ENCODE results near the gene C11orf21.
"Not testable (repeated sequence)": the region's sequence is repeated elsewhere in the genome, so short reads cannot be mapped to it uniquely, and the experiment has no call there.

The C11orf21 gene

DNA sequence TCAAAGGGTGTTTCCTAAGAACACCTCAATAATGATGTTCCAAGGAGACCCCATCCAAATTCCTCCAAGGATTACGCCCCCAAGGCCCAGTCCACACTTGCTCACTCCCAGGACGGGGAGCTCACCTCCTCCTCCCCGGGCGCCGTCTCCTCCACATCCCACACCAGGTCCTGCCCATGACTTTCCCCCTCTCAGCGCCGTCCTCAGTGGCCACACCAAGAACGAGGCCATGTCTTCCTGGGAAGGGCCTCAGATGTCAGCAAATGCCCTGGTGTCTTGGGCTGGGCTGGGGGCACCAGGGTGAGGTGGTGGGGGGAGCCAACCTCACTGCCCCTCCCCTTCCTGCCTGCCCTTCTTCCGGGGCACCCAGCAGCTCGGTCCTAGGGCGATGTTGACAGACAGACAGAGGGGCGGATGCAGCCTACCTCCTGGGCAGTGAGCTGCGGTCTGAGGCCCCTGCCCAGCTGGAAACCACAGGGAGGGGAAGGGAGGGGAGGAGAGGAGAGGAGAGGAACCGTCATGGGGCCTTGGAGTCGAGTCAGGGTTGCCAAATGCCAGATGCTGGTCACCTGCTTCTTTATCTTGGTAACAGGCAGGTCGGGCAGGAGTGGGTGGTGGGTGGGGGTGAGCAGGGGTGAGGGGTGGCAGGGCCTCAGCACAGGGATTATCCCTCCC is at the start of gene C11orf21, which contains the start of gene TSPAN32:
Gene C11orf21 (minus strand): TSS at position 288 of the 675 bp plus-strand sequence. CDS start 110 bp downstream, at position 178.
Gene TSPAN32 (plus strand): TSS at position 383 of the 675 bp plus-strand sequence. CDS start 137 bp downstream, at position 520.
- DNase-seq = peak; percentile 76

DNA sequence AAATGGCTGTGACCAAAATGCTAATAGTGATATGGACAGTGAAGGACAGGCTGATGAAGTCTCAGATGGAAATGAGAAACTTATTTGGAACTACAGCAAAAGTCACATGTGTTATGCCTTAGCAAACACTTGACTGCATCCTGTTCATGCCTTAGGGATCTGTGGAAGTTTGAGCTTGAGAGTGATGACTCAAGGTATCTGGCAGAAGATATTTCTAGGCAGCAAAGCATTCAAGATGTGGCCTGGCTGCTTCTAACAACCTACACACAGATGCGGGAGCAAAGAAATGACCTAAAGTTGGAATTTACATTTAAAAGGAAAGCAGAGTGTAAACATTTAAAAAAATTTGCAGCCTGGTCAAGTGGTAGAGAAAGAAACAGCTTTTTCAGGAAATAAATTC is 47.3 kb upstream of the C11orf21 start:
- DNase-seq = no peak

DNA sequence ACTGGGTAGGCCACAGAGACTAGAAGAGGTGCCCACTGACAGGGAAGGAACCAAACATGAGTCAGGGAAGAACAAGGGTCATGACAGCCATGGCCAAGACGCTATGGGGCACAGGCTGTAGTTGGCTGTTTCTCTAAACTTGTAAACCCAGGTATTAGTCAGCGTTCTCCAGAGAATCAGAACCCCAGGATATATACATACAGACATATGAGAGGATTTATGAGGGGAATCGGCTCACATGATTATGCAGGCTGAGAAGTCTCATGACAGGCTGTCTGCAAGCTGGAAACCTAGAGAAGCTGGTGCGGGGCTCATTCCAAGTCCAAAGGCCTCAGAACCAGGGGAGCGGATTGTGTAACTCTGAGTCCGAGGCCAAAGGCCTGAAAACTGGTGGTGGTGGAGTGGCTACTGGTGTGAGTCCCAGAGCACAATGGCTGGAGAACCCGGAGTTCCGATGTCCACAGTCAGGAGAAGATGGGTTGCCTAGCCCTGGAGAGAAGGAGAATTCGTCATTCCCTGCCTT is 45.7 kb upstream of the C11orf21 start:
- DNase-seq = no peak

DNA sequence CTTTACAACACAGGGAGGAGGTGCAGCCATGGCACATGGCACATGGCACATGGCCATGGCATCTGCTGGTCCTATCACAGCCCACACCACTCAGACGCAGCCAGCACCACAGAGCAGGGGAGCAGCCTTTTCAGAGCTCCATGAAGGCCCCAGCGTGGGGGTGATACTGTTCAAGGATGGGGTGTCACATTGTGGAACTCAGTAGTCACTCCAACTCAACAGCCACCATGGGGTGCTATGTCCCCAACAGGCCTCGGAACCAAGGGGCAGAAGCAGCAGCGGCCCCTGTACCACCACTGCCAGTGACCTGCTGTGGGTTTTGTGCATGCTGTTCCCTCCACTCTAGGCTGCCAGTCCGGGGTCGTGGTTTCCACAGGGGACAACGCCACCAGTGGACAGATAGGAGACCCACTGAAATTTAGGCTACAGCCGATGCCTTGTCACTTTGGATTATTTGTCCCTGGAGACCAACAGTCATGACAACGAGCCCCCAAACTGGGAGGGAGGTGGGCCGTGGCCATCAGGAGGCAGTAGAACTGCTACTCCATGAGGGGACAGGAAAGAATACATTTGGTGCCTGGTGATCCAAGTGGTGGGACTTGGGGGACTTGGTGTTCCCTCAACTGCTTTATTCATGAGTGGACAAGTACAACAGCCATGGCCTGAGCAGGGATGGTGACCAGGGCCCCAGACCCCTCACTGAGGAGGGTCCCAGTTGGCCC is 45.0 kb upstream of the C11orf21 start:
- DNase-seq = no peak

DNA sequence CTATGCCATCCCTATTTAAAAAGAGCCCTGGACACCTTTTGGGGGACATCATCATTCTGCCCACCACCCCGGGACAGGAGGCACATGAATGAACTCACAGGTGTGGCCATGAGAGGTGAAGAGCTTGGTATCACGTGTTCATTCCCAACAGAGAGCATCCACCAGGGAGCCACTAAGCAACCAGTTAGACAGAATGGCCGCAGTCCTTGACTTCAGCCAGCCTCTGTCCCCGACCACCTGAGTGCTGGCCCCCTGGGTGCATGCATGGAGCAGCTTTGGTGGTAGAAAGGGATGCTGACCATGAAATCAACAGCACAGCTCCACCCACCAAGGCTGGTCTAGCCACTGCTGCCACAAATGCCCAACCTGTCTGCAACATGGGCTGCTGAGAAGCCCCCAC is 44.3 kb upstream of the C11orf21 start:
- DNase-seq = no peak

DNA sequence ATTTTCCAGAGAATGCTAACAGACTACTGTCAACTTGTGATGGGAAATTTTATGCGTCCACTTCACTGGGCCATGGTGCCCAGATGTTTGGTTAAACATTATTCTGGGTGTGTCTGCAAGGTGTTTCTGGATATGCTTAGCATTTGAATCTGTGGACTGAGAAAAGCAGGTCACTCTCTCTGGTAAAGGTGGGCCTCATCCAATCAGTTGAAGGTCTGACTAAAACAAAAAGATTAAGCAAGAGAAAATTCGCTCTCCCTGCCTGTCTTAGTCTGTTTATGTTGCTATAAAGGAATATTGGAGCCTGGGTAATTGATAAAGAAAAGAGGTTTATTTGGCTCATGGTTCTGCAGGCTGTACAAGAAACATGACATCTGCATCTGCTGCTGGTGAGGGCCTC is 43.3 kb upstream of the C11orf21 start:
- no peak for DNase-seq

DNA sequence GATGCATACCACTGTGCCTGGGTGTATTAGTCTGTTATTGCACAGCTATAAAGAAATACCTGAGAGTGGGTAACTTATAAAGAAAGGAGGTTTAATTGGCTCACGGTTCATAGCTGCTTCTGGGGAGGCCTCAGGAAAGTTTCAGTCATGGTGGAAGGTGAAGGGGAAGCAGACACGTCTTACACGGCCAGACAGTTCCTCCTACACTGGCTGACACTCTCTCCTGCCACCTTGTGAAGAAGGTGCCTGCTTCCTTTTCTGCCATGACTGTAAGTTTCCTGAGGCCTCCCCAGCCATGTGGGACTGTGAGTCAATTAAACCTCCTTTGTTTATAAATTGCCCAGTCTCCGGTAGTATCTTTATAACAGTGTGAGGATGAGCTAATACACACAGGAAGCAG is 41.8 kb upstream of the C11orf21 start:
- no peak for DNase-seq

DNA sequence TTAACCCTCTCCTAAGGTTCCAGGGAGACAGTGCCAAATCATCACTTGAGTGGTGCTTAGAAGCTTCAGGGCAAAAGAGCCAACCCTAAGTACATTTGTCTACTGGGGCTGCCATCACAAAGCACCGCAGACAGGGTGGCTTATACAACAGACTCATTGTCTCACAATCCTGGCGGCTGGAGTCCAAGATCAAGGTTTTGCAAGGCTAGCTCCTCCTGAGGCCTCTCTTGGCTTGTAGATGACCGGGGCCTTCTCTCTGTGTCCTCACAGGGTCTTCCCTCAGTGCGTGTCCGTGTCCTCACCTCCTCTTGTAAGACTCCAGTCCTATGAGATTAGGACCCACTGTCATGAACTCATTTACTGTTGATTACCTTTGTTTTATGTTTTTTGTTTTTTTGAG is 41.3 kb upstream of the C11orf21 start:
- DNase-seq = no peak

DNA sequence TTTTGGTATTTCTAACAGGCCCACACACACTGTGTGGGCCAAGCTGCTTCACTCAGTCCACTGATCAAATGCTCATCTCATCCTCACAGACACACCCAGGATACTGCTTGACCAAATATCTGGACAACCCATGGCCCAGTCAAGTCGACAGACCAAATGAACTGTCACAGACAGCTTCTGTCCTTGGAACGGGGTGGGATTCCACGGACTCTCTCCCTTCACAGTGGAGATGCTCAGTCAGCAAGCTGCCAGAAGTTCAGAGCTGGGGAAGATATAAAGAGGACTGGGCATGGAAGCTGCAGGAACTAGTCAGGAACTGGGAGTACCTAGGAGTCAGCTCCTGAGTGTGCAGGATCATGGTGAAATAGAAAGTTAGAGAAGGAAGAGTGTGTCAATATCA is 40.8 kb upstream of the C11orf21 start:
- DNase-seq = no peak

DNA sequence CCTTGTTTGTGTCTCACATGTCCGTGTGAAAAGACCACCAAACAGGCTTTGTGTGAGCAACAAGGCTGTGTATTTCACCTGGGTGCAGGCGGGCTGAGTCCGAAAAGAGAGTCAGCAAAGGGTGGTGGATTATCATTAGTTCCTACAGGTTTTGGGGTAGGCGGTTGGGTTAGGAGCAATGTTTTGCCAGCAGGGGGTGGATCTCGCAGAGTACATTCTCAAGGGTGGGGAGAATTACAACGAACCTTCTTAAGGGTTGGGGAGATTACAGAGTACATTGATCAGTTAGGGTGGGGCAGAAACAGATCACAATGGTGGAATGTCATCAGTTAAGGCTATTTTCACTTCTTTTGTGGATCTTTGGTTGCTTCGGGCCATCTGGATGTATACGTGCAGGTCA is 37.0 kb upstream of the C11orf21 start:
- not testable (repeated sequence) for DNase-seq

DNA sequence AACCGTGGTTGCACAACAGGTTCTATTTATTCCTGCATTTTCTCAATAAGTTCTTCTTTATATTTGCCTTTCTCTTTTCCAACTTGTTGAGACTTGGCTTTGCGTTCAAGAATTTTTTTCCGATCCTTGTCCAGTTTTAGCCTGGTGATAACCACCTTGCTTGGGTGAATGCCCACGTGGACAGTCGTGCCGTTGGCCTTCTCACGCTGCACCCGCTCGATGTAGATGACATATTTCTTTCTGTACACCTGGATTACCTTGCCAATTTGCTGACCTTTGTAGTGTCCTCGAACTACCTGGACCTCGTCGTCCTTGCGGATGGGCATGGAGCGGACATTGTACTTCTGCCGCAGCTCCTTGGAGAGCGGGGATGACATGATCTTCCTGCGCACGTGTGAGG is 33.6 kb upstream of the C11orf21 start:
- DNase-seq = not testable (repeated sequence)

DNA sequence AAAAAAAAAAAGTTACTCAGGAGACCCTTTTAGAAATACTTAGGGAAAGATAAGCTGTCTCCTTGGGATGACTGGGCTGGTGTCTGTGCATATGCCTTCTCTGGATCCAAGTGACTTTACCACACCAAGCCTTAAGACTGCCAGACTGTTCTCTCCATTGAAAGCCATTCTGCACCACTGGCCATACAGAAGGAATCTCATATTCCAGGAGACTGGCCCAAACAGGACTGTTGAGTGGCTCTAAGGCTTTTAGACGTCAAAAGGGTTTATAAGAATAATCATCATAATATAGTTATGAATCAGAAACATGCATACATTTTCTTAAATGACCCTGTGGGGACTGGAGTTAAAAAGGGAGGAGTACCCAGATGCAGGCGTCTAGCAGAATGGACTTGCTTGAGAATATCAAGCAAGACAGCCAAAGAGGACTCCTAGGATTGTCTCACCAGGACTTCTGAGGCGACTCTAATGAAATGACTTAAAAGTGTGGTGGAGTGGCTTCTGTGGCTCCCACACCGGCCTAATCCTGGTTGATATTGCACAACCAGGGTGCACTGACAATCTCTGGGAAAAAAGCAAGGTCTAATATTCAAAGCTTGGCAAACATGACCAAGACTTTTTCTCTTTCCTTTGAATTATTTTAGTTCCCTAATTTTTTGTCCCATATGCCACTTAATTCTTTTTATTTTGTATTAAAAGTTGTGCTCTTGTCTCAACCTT is 31.9 kb upstream of the C11orf21 start:
- not testable (repeated sequence) for DNase-seq

DNA sequence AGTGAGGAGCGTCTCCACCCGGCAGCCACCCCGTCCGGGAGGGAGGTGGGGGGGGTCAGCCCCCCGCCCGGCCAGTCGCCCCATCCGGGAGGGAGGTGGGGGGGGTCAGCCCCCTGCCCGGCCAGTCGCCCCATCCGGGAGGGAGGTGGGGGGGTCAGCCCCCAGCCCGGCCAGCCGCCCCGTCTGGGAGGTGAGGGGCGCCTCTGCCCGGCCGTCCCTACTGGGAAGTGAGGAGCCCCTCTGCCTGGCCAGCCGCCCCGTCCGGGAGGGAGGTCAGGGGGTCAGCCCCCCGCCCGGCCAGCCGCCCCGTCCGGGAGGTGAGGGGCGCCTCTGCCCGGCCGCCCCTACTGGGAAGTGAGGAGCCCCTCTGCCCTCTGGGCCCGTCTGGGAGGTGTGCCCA is 30.9 kb upstream of the C11orf21 start:
- DNase-seq = not testable (repeated sequence)

DNA sequence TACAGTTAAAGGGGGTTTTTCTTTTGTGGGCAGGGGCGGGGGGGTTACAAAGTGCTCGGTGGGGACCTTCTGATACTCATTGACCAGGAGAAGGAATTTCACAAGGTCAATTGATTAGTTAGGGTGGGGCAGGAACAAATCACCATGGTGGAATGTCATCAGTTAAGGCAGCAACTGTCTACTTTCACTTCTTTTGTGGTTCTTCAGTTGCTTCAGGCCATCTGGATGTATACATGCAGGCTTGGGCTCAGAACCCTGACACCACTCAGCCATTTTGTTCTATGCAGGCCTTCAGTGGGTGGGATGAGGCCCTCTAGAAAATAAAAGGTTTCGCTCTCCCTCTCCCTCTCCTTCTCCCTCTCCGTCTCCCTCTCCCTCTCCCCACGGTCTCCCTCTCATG is 29.7 kb upstream of the C11orf21 start:
- no peak for DNase-seq

DNA sequence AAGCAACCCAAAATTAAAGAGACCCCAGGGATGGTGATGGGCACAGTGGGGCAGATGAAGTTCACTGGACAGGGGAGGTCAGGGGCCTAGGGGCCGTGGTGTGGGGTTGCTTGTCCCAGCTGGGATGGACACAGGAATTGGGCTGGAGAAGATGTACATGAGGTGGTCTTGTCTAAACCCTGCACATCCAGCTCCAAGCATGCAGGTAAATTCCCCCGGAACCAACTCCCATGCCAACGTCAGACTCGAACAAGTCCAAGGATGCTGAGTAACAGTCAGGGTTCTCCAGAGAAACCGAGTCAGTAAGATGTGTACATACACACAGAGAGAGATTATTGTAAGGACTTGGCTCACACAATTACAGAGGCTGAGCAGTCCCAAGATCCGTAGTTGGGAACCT is 29.0 kb upstream of the C11orf21 start:
- no peak for DNase-seq

DNA sequence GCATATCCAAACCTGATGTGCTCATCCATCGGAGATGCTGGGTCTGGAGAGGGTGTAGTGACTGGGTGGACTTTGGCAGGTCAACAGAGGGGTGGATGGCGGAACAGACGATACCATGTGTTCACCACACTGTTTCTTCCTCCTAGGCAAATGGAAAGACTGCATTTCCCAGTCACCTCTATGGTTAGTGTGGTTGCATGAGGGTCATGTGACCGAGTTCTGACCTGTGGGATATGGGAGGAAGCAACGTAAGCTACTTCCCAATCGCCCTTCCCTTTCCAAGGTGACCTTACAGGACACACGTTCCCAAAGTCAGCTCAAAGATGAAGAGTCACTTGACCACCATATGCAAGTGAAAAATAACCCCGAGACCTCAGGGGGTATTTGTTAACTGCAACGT is 27.8 kb upstream of the C11orf21 start:
- DNase-seq = no peak

DNA sequence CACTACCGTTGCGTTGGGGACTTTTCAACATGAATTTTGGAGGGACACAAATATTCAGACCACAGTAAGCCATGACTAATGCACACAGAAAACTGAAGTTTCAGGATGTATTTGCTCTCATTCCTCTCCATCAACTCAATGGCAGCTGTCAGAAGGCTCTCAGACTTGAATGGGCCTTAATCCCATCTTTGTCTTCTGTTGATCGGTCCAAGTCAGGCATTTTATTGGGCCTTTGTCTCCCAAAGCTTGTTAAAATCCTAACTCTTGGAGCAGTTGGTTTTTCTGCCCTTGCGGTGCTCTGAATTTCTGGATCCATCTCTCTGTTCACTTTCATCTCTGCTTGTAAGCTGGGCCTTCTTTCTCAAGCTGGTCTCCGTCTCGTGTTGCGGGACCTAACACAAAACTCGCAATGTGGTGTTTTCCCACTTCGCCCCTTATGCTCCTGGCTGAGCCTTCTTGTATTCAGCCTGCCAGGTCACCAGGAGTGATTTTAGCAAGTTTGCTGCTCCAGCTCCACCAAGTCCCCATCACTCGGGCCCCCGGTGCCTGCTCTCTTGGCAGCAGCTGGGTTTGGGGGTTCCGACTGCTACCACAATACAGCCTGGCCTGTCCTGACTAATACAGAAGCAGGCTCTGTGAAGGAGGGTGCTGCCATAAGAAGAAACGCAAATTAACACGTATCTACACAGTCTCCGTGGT is 27.1 kb upstream of the C11orf21 start:
- DNase-seq = no peak

DNA sequence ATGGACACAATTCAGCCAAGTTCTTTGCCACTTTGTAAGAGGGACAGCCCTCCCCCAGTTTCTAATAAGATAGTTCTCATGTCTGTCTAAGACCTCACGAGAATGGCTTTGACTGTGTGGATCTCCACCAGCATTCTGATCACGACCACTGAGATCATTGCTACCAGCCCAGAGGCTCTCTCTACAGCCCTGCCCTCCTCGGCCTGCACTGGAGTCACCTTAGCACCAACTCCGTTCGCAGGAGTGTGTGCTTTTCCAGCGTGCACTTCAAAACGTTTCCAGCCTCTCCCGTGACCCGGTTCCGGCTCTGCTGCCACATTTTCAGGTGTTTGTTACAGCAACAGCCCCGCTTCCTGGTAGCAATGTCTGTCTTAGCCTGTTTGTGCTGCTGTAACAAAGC is 26.3 kb upstream of the C11orf21 start:
- no peak for DNase-seq

DNA sequence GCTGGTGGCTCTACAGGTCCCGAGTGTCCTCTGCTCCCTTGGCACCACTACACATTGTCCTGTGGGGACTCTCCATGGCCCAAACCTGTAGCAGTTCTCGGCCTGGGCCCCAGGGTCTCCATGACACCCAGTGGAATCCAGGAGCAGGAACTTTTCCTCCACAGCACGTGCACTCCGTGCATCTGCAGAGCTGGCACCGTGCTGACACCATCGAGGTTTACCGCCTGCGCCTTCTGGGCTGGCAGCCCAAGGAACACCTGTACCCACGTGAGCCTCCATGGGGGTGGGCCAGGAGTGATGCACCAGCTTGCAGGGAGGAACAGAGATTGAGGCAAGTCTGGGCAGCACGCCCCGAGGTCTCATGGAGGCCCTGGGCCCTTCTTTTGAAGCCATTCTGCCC is 25.3 kb upstream of the C11orf21 start:
- no peak for DNase-seq

DNA sequence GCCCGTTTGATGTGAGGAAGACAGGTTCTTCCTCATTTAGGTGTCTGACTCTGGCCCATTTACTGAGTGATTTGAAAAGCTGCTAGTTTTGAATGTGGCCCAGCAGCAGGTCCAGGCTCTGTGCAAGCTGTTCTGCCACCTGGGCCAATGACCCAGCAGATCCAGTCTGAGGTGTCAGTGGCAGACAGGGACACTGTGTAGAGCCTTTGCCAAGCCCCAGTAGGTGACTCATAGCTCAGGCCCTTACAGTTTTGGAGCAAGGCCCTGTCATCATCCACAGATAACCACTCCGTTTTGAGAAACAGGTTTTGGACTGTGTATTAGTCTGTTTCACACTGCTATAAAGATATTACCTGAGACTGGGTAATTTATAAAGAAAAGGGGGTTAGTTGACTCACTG is 24.0 kb upstream of the C11orf21 start:
- DNase-seq = no peak

DNA sequence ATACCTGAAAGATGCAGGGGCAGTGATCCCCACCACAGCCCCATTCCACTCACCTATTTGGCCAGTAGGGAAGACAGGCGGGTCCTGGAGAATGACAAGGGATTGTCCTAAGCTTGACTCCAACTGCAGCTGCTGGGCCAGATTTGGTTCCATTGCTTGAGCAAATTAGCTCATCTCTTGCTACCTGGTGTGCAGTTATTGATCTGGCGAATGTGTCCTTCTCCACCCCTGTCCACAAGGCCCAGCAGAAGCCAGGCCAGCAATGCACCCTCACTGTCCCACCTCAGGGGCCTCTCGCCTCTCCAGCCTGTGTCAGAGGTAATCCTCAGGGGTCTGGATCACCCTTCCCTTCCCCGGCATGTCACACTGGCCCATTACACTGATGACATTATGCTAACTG is 23.4 kb upstream of the C11orf21 start:
- no peak for DNase-seq

DNA sequence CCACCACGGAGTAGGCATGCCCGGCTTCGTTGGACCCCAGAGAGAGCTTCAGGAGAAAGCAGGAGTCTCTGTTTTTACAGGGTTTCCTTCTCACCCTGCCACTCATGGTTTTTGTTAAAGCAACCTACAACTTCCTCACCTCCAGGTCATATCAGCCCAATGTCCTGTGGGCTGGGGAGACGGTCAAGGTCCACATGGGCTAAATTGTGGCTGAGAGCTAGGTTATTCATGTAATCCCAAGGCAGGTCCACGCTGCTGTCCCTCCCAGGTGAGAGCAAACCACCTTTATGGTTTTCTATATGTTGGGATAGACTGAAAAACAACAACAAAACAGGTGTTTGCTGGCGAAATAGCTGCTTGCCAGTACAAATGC is 19.6 kb upstream of the C11orf21 start:
- DNase-seq = no peak

Measured in CD4-positive, alpha-beta T cell treated with Interleukin-4 for 4 hours (primary cell).